Adrenal gland (tissue), 12 donors: Measurements from ENCODE around the gene KIAA1614. TPM values are rescaled to one million over a fixed set of nuclear protein-coding genes. Genes with fewer than 3 reads are reported as not detected.
A peak's percentile ranks its signal among the peaks of the same experiment; 100 is the strongest.

Experiments used
- DNase-seq, 7 donors: peaks; one replicate each; pipeline ENCODE4 v3.0.0-alpha.2; 2019 to 2020
- H3K27ac ChIP-seq, 5 donors: fragments of 200-600 bp; sonication (generic) in 4 of 5; 1 replicate in 3 of 5; 2 replicates in 2 of 5; pipeline versions ENCODE4 v1.5.1 to v1.8.0; 2016 to 2020; ENCODE audit warnings: mild to moderate bottlenecking in 1 of 5
- H3K27me3 ChIP-seq: fragments of 200-600 bp; 2 replicates; pipeline ENCODE4 v1.8.0; 2021
- H3K36me3 ChIP-seq, 2 donors: fragments of 200-600 bp; replicated peaks in 1 of 2; 1 replicate in 1 of 2; 2 replicates in 1 of 2; pipeline versions ENCODE4 v1.5.1 to v1.8.0; 2018 to 2022
- H3K4me1 ChIP-seq, 2 donors: fragments of 200-600 bp; replicated peaks in 1 of 2; 1 replicate in 1 of 2; 2 replicates in 1 of 2; pipeline versions ENCODE4 v1.5.1 to v1.8.0; 2018 to 2021
- H3K4me3 ChIP-seq, 4 donors: fragments of 200-600 bp; sonication (generic) in 3 of 4; one replicate each; pipeline ENCODE4 v1.5.1; 2016 to 2018
- H3K9me3 ChIP-seq, 3 donors: fragments of 200-600 bp; sonication (generic) in 1 of 3; replicated peaks in 1 of 3; 1 replicate in 2 of 3; 2 replicates in 1 of 3; pipeline versions ENCODE4 v1.5.1 to v1.8.0; 2016 to 2021
- CTCF ChIP-seq, 6 experiments: fragments of 450-650 bp in 4 of 6; fragments of 200-600 bp in 2 of 6; sonication (generic) in 1 of 6; IDR thresholded peaks; 1 replicate in 5 of 6; 2 replicates in 1 of 6; pipeline versions ENCODE4 v1.5.1 to v1.8.0; 2016 to 2021; ENCODE audit warnings: antibody characterized with exemption in 6 of 6, mild to moderate bottlenecking in 2 of 6, moderate library complexity in 1 of 6
- POLR2A ChIP-seq, 2 donors: fragments of 450-650 bp; IDR thresholded peaks; one replicate each; pipeline ENCODE4 v1.6.1; 2017; ENCODE audit warnings: antibody characterized with exemption in 2 of 2, mild to moderate bottlenecking in 2 of 2, moderate library complexity in 1 of 2
- WGBS, 4 donors: extraction: QIAGEN DNeasy Blood & Tissue Kit in 2 of 4; methylation state at CpG; one replicate each; pipeline versions ENCODE4 v1.1.5 to v1.1.7; 2013 to 2017; 5-methylcytosine and 5-hydroxymethylcytosine counted together
- intact Hi-C, 2 donors: fragments of 100-400 bp; cut with DNase I; formaldehyde crosslinking; loops; one replicate each; pipeline versions ENCODE4 v1.14.1 to v1.15.0; 2022 to 2023
- polyA plus RNA-seq, 3 donors: library from polyadenylated mRNA; stranded (reverse); fragments of 200-250 nt in 2 of 3; fragments of 350-450 nt in 1 of 3; fragmentation: Illumina TruSeq in 1 of 3; extraction: RNeasy Lipid Tissue Mini Kit (QIAGEN cat#74804) in 1 of 3; gene quantifications; one replicate each; pipeline ENCODE4 v1.2.3, GENCODE V29; 2013 to 2014
- total RNA-seq, 9 donors: library from RNA; depleted of rRNA in 4 of 9; stranded (reverse); fragments of >200 nt in 4 of 9; fragments of 120-200 nt in 1 of 9; fragmentation: NEBNext Ultra II Directional in 1 of 9; extraction: Animal tissue kit (Norgen Biotek cat#: 25700) in 1 of 9; gene quantifications; one replicate each; pipeline versions ENCODE4 v1.1.0 to v1.2.4, GENCODE V29; 2013 to 2023
- donor health status: healthy with polysubstance abuse.
- donor health status: Bipolar disorder and iron deficiency.
- donor health status: DM: yes; HTN: yes; CAD: no.
- donor health status: DM: no; HTN: no; CAD: no.
- donor health status: DM: no; HTN: no; CAD: no.
- donor health status: DM: yes; HTN: yes; CAD: no.

KIAA1614 gene
- total and polyA plus RNA-seq, 12 donors, result 0.18 to 6.9 (median 1.2) TPM

- Histone ChIP-seq H3K9me3 (no peaks in the 10 kb centered on the region), H3K4me3 (peak overlapping the region in 2 of 4 donors; percentile 37 to 65), H3K4me1 (peaks cover 0 to 5% of the 10 kb centered on the region in 2 donors), H3K27me3 (peaks cover 3% of the 10 kb centered on the region), H3K36me3 (no peaks in the 10 kb centered on the region), H3K27ac (peak overlapping the region in 4 of 5 donors; percentile 23 to 79 (median 62))
- no peak for TF ChIP-seq CTCF (IDR thresholded peaks at IDR 0.05)
- TF ChIP-seq POLR2A (IDR thresholded peaks at IDR 0.05), result peak in 1 of 2 donors; percentile 13
- DNase-seq, result no peak
- intact Hi-C loops, result no loop called here
- 1 to 12% (median 5%) methylated on average over 6 to 71 of the region's 71 CpGs for WGBS, 4 donors
Observed at GRCh38 chr1:180912211-180912800, 391 bp upstream of the KIAA1614 start.

GRCh38 chr1:180915426-180915965 is 2.8 kb downstream of the KIAA1614 start:
- H3K27ac ChIP-seq, result no peak overlapping the region
- TF ChIP-seq CTCF (IDR thresholded peaks at IDR 0.05), result no peak
- TF ChIP-seq POLR2A (IDR thresholded peaks at IDR 0.05), result no peak
- H3K36me3 ChIP-seq, result no peaks in the 10 kb centered on the region
- H3K4me1 ChIP-seq, result peaks cover 0 to 5% of the 10 kb centered on the region in 2 donors
- H3K4me3 ChIP-seq, result no peak overlapping the region
- WGBS, 4 donors, result 86 to 95% (median 93%) methylated on average over 11 of the region's 11 CpGs
- intact Hi-C loops, result no loop called here
- H3K9me3 ChIP-seq, result no peaks in the 10 kb centered on the region
- H3K27me3 ChIP-seq, result peaks cover 3% of the 10 kb centered on the region
- no peak for DNase-seq

- no peaks in the 10 kb centered on the region for H3K9me3 ChIP-seq
- WGBS, 4 donors, result 86 to 95% (median 91%) methylated on average over 8 to 17 of the region's 17 CpGs
- DNase-seq, result no peak
- intact Hi-C loops, result no loop called here
- H3K27me3 ChIP-seq, result peaks cover 3% of the 10 kb centered on the region
- H3K36me3 ChIP-seq, result no peaks in the 10 kb centered on the region
- peaks cover 0 to 5% of the 10 kb centered on the region in 2 donors for H3K4me1 ChIP-seq
- TF ChIP-seq CTCF (IDR thresholded peaks at IDR 0.05) (no peak), POLR2A (IDR thresholded peaks at IDR 0.05) (no peak)
- H3K4me3 ChIP-seq, result no peak overlapping the region
- no peak overlapping the region for H3K27ac ChIP-seq
Observed at GRCh38 chr1:180916012-180916770, 3.5 kb downstream of the KIAA1614 start.

- Histone ChIP-seq H3K4me1 (peaks cover 0 to 2% of the 10 kb centered on the region in 2 donors), H3K27me3 (peaks cover 3% of the 10 kb centered on the region), H3K9me3 (no peaks in the 10 kb centered on the region), H3K36me3 (no peaks in the 10 kb centered on the region), H3K4me3 (no peak overlapping the region), H3K27ac (no peak overlapping the region)
- TF ChIP-seq POLR2A (IDR thresholded peaks at IDR 0.05) (no peak), CTCF (IDR thresholded peaks at IDR 0.05) (no peak)
- intact Hi-C loops, result no loop called here
- WGBS, 4 donors, result 85 to 89% (median 85%) methylated on average over 7 to 10 of the region's 10 CpGs
- DNase-seq, result no peak
Observed at GRCh38 chr1:180916771-180917170, 4.1 kb downstream of the KIAA1614 start.
